NCI-H748 (cell line): ENCODE data around the gene CRMP1.

ENCODE experiments used
- DNase-seq: peaks from one replicate; lab custom pipeline; 2025; ENCODE audit not compliant: unreplicated experiment; lab: John Stamatoyannopoulos, UW

CRMP1 gene

GRCh38 chr4:5890063-5890727, 2.7 kb downstream of the CRMP1 start:
- peak; percentile 85 for DNase-seq

- no peak for DNase-seq
Measured at GRCh38 chr4:5889002-5889696, 3.7 kb downstream of the CRMP1 start.

GRCh38 chr4:5888222-5889001, 4.5 kb downstream of the CRMP1 start:
- peak; percentile 87 for DNase-seq

GRCh38 chr4:5887361-5888221, 5.3 kb downstream of the CRMP1 start:
- DNase-seq = peak; percentile 81

DNA sequence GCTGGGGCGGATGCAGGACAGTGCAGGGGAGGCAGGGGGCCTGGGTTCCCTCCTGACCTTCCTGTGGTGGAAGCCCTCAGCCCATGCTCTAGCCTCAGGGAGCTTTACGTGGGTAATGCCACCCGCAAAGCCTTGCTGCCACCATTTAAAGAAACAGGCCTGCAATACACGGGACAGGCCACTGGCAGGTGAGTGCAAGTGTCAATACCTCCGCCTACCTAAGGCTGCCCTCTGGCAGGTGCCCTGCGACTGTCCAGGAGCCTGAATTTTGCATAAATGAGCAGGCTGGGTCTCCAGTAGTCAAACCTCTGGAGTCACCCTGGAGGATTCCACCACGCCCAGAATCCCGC, 5.9 kb downstream of the CRMP1 start:
- no peak for DNase-seq

- DNase-seq = no peak
Measured at GRCh38 chr4:5885733-5886132, 7.2 kb downstream of the CRMP1 start.

- DNase-seq = peak; percentile 80
Measured at GRCh38 chr4:5884796-5885195, 8.1 kb downstream of the CRMP1 start.

- no peak for DNase-seq
Measured at GRCh38 chr4:5883916-5884315, 9.0 kb downstream of the CRMP1 start.

GRCh38 chr4:5882947-5883346, 9.9 kb downstream of the CRMP1 start:
- no peak for DNase-seq

- DNase-seq = no peak
Measured at GRCh38 chr4:5881340-5881739, 11.5 kb downstream of the CRMP1 start.

DNA sequence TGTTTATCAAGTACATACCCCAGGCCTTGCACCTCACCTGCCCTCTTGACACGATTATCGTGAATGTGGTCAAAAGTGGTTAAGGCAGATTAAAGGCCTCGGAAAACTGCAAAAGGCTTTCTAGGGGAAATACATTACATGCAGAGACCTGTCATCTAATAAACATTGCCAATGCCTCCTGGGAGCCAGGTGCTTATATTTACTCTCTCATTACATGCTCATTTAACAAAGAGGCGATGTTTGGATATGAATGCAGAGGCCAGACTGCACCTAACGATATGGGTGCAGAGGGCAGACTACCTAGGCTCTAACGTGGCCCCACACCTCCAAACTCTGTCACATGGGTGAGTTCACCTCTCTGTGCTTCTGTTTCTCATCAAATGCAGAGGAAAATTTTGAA, 14.5 kb downstream of the CRMP1 start:
- DNase-seq = peak; percentile 81

- DNase-seq = no peak
Measured at GRCh38 chr4:5877392-5877791, 15.5 kb downstream of the CRMP1 start.

GRCh38 chr4:5874811-5875449, 18.0 kb downstream of the CRMP1 start:
- no peak for DNase-seq

DNA sequence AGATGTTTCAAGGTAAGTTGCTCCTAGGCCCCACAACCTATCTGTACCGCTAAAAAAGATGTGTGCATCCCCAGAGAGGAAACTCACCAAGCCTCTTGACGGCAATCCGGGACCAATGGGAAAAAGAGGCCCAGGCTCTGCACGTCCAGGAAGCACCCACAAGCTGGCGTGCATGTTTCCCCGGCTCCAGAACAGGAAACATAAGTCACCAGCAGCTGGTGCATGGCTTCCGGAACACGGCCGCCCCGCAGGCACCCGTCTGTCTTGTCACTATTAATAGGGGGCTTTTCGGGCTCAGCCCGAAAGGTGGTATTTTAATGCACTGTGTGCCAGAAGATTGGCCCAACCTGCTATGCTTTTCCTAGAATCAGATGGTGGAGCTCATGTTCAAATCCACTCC, 22.2 kb downstream of the CRMP1 start:
- DNase-seq = no peak

DNA sequence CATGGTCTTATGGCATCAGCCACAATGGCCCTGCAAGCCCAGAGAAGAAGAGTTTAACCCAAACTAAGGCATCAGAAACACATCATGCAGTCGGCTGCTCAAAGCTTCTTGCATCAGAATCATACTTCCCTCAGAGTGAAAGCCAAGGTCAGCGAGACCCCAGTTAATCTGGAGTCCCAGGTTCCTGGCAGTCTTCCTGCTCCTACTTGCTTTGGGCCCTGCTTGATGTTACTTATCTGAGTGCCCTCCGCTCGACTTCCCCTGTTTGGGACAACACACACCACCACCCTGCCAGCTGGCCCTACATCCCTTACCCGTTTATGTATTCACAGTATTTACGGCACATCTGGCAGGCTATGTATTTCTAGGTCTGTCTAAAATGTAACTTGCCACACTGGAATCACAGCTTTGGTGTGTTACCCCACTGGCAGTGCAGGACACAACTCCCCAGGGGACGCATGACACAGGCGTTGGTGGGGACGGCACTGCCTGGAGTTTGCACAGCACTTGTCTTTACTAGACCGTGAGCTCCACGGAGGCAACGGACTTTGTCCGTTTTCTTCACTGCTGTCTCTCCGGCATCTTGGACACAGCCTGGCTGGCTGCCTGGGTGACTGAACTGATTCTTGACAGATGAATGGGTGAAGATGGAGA, 22.8 kb downstream of the CRMP1 start:
- DNase-seq = no peak

DNA sequence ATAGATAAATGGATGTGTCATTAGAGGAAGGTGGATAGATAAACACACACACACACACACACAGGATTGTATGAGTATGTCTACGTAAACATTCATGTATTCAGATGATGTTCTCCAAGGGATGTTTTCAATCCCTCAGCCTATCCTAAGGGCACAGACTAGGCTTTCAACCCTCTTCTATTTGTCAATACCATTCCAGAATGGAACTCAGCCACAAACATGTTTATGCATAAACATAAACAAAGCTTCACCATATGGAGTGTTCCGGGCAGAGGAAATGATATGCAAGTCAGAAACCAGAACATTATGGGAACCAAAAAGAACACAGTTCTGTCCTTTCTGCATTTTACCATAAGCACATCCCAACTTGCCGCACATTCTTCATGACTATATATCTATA, 25.0 kb downstream of the CRMP1 start:
- DNase-seq = no peak

- DNase-seq = no peak
Measured at GRCh38 chr4:5866841-5867813, 25.8 kb downstream of the CRMP1 start.

GRCh38 chr4:5865896-5866599, 26.8 kb downstream of the CRMP1 start:
- DNase-seq = no peak
